ENCODE data around the gene PITX1. TPM values are rescaled to one million over a fixed set of nuclear protein-coding genes. Genes with fewer than 3 reads are reported as not detected.

Gene PITX1
- total and polyA plus RNA-seq, 5 donors = 0.02 to 0.18 TPM; not detected in 3

DNA sequence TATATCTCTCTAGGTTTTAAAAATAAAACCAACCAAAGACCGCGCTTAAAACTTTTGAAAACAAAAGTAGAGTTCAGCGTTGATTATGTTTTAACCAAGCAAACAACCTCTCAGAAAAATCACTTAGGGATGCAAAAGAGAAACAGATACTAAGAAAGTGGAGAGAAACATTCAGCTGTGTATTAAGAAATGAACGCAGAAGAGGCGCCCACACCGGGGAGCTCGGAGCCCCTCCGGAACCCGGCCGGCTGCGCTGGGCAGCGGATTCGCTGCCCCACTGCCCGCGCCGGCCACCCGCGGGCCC lies 1.4 kb downstream of the PITX1 start:
- peaks cover 4% of the 10 kb centered on the region for H3K4me1 ChIP-seq (ENCODE audit: control insufficient read depth, insufficient read depth, low read length)
- H3K27me3 ChIP-seq (ENCODE audit: control insufficient read depth, insufficient read depth) = no peaks in the 10 kb centered on the region
- no peak for DNase-seq
- peak overlapping the region; percentile 46 for H3K4me3 ChIP-seq (ENCODE audit: low read length)
- H3K27ac ChIP-seq (ENCODE audit: low read length) = no peak overlapping the region
- H3K9me3 ChIP-seq (ENCODE audit: control insufficient read depth, low read length) = no peaks in the 10 kb centered on the region
- ATAC-seq = no peak
- WGBS = 5% methylated on average over 18 of the region's 18 CpGs
- intact Hi-C loops (cut with DNase I) = no loop called here

DNA sequence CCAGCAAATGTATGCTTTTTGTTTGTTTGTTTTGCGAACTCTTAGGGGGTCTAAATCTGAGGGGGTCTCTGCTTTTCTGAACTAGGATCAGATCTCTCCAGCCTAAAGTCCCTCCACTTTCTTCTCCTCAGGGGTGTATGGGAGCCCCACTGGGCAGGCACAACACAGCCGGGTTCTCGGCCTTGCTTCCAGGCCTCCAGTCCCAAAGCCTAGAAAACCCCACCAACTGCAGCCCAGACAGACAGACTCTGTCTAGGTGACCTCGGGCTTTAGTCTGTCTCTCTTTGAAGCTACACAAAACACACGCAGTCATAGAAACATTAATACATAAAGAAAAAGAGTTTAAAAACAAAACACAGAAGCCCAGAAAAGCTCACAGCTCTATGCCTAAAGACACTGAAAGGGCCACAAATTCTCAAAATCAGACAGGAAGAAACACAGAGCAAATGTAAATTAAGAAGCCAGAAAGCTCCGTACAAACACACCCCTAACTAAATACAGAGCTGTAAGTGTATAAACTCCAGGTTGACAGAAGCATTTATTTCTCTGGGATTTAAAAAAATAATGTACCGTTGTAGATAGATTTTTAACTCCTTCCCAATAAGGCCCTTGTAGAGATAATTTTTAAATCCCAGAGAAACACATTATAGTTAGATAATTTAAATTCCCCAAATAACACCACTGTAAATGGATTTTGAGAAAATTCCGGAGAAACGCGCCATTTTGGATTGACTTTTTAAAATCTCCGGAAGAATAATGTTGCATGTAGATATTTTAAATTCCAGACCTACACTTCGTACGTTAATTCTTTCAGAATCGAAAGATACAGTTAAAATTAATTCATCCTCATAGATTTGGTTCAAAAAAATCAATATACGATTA lies 2.0 kb downstream of the PITX1 start:
- H3K27ac ChIP-seq (ENCODE audit: low read length) = no peak overlapping the region
- intact Hi-C loops (cut with DNase I) = no loop called here
- DNase-seq (no peak), ATAC-seq (no peak)
- no peak overlapping the region for H3K4me3 ChIP-seq (ENCODE audit: low read length)
- H3K9me3 ChIP-seq (ENCODE audit: control insufficient read depth, low read length) = no peaks in the 10 kb centered on the region
- H3K27me3 ChIP-seq (ENCODE audit: control insufficient read depth, insufficient read depth) = no peaks in the 10 kb centered on the region
- peaks cover 4% of the 10 kb centered on the region for H3K4me1 ChIP-seq (ENCODE audit: control insufficient read depth, insufficient read depth, low read length)
- WGBS = 28% methylated on average over 15 of the region's 15 CpGs

DNA sequence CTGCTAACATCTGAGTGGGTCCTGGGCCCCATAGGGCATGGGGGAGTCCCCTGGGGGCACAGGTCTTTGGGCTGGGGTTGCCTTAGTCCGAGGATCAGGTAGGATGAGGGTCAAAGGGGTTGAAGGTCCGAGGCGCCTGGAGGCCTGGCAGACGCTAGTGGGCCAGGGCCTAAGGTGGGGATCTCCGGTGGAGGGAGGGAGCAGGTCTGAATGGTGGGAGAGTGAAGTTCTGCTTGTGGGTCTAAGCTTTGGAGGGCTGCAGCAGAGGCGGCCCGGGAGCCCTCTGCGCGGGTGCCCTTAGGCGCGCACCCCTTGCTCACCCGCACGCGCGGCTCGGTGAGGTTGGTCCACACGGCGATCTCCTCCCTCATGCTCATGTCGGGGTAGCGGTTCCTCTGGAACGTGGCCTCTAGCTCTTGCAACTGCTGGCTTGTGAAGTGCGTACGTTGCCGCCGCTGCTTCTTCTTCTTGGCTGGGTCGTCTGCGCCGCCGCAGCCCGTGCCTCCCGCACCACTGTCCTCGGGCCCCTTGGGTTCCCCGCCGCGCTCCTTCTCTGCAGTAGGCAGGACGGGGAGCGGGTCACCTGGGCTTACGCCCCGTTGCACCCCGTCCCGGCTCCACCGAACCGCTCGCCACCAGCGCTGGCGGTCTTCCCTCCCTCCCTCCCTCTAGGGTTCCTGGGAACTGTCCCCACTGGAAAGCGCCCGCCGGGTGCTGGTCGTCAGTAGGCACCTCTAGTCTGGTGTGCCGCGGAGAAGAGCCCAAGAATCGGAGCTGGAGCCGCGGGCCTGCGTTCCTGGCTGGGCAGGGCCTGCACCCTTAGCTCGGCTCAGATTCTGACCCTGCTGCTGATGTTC lies 2.8 kb downstream of the PITX1 start:
- Histone ChIP-seq H3K4me1 (ENCODE audit: control insufficient read depth, insufficient read depth, low read length) (peaks cover 4% of the 10 kb centered on the region), H3K9me3 (ENCODE audit: control insufficient read depth, low read length) (no peaks in the 10 kb centered on the region), H3K4me3 (ENCODE audit: low read length) (peak overlapping the region; percentile 5), H3K27ac (ENCODE audit: low read length) (no peak overlapping the region), H3K27me3 (ENCODE audit: control insufficient read depth, insufficient read depth) (no peaks in the 10 kb centered on the region)
- intact Hi-C loops (cut with DNase I) = no loop called here
- ATAC-seq (no peak), DNase-seq (peak in 1 of 3 donors; percentile 53)
- 8% methylated on average over 57 of the region's 57 CpGs for WGBS

DNA sequence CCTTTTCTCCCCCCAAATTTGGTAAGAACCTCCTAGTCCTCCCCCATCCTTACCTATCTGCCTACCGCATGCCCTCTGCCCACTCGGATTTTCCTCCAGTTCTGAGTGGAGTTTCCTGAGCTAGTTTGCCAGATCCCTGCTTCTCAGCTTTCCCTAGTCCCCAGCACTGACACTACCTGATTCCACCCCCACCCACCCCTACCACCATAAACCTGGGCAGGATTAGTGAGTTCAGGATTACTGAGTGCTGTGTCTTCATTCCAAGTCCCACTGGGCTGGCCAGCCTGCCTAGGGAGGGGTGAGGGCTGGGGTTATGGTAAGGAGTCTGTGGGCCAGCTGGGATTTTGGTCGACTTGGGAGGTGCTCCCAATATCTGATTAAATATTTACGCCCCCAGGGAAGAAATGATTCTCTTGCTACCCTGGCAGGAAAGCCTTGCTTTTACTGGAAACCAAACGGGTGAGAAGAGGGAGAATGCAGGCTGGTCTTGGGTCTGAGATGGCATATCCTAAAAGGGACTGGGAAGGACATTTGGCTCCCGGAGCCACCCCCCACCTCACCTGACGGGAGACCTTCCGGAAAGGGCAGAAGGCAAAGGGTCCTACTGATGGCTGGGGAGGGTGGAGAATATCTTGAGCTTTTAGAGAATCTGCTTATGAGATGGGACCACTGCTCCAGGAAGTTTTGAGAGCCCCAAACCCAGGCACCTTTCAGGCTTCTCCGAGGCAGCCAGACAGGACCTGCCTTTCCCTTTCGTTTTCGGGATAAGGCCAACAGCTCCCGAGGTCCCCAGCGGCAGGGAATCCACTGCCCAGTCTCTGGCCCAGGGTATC lies 3.7 kb downstream of the PITX1 start:
- Histone ChIP-seq H3K4me3 (ENCODE audit: low read length) (peak overlapping the region; percentile 5), H3K27me3 (ENCODE audit: control insufficient read depth, insufficient read depth) (no peaks in the 10 kb centered on the region), H3K4me1 (ENCODE audit: control insufficient read depth, insufficient read depth, low read length) (peaks cover 4% of the 10 kb centered on the region), H3K9me3 (ENCODE audit: control insufficient read depth, low read length) (no peaks in the 10 kb centered on the region), H3K27ac (ENCODE audit: low read length) (no peak overlapping the region)
- WGBS = 9% methylated on average over 13 of the region's 13 CpGs
- ATAC-seq (no peak), DNase-seq (peak in 1 of 3 donors; percentile 21)
- intact Hi-C loops (cut with DNase I) = no loop called here

DNA sequence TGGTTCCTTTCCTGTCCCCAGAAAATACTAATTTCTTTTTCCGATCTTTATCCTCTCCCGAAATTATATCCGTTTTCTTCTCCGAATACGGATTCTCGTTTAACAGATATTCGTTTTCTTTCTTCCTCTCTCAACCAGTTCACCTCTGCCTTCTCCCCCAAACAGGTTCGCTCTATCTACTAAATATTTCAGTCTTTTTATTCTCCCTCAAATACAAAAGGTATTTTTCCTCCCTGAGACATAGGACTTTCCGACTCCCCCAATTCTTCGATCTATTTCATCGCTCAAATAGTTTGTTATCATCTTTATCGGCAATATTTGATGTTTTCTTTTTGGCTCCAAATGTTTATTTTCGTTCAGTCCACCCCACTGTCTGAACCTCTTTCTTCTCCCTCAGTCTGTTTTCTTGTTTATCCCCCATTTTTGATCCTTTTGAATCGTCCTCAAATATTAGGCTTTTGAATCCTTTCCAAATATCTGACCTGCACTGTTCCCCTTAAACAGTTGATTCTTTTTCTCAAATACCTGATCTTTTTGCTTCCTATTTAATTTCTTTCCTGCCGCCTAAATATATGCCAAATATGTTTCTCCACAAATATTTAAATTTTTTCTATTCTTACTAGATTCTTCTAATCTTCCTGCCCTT lies 4.4 kb downstream of the PITX1 start:
- DNase-seq (no peak), ATAC-seq (no peak)
- Histone ChIP-seq H3K9me3 (ENCODE audit: control insufficient read depth, low read length) (no peaks in the 10 kb centered on the region), H3K27ac (ENCODE audit: low read length) (no peak overlapping the region), H3K4me1 (ENCODE audit: control insufficient read depth, insufficient read depth, low read length) (peaks cover 4% of the 10 kb centered on the region), H3K4me3 (ENCODE audit: low read length) (no peak overlapping the region), H3K27me3 (ENCODE audit: control insufficient read depth, insufficient read depth) (no peaks in the 10 kb centered on the region)
- WGBS = 10% methylated on average over 15 of the region's 15 CpGs
- intact Hi-C loops (cut with DNase I) = no loop called here

DNA sequence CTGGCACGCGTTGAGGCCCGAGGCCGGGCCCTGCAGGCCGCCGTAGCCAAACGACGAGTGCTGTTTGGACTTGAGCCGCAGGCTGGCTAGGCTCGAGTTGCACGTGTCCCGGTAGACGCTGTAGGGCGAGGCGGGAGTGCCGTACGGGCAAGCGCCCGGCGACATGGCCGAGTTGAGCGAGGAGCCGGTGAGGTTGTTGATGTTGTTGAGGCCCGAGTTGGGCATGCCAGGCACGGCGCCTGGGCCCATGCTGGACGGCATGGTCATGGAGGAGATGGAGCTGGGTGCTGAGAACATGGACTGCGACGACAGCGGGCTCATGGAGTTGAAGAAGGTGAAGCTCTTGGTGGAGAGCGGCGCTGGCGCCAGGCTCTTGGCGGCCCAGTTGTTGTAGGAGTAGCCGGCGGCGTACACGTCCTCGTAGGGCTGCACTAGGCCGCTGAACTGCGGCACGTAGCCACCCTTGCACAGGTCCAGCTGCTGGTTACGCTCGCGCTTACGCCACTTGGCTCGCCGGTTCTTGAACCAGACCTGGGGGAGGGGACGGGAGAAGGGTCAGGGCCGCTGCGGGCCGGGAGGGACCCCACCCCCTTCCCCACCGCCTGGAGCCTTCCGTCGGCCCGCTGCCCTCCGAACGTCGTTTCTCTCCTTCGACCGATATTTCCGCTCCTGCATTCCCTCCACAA lies 5.1 kb downstream of the PITX1 start:
- intact Hi-C loops (cut with DNase I) = no loop called here
- peak in 1 of 3 donors; percentile 50 for DNase-seq
- Histone ChIP-seq H3K4me1 (ENCODE audit: control insufficient read depth, insufficient read depth, low read length) (peaks cover 4% of the 10 kb centered on the region), H3K27me3 (ENCODE audit: control insufficient read depth, insufficient read depth) (no peaks in the 10 kb centered on the region), H3K27ac (ENCODE audit: low read length) (no peak overlapping the region), H3K9me3 (ENCODE audit: control insufficient read depth, low read length) (no peaks in the 10 kb centered on the region), H3K4me3 (ENCODE audit: low read length) (no peak overlapping the region)
- no peak for ATAC-seq
- whole genome bisulfite sequencing = 9% methylated on average over 62 of the region's 62 CpGs

DNA sequence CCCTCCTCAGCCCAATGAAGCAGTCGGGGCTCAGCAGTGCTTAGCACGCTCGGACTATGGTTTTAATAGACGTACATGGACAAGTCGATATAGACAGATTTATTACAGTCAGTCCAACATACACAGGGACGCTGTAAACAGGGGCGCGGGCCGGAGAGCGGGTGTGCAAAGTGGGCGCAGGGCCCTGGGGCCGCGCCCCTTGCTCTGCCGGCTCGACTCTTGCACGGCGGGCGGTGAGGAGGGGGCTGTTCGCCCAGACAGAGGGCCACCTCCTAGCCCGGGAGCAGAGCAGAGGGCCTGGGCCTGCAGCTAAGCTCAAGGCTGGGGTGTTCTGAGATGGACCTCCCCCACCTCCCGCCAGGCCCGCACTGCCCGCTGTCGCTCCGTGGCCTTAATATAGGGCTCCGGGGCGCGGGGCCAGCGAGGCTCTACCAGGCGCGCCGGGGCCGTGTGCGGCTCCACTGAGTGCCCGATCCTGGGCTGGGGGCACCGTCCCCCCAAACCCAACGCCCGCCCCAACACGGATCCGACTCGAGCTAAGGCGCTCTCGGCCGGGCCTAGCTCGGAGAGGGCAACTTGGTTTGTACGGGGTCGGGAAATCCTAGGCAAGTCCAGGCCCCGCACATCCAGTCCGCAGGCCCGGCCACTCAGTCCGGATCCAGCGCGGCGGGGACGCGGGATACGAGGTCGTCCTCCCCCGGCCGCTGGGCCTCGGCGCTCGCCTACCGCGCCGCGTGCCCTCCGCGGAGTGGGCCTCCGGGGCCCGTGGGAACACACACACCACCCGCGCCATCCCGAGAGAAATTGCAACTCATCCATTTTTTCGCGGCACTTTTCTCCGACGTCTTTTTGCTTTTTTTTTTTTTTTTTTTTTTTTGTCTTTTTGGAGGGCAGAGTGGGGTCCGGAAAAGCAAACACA lies 6.1 kb downstream of the PITX1 start:
- Histone ChIP-seq H3K27me3 (ENCODE audit: control insufficient read depth, insufficient read depth) (no peaks in the 10 kb centered on the region), H3K4me3 (ENCODE audit: low read length) (no peak overlapping the region), H3K27ac (ENCODE audit: low read length) (no peak overlapping the region), H3K4me1 (ENCODE audit: control insufficient read depth, insufficient read depth, low read length) (peaks cover 4% of the 10 kb centered on the region), H3K9me3 (ENCODE audit: control insufficient read depth, low read length) (no peaks in the 10 kb centered on the region)
- DNase-seq = peak in 1 of 3 donors; percentile 61
- intact Hi-C loops (cut with DNase I) = no loop called here
- 8% methylated on average over 79 of the region's 79 CpGs for WGBS
- ATAC-seq = peak in 1 of 2 donors; percentile 11

DNA sequence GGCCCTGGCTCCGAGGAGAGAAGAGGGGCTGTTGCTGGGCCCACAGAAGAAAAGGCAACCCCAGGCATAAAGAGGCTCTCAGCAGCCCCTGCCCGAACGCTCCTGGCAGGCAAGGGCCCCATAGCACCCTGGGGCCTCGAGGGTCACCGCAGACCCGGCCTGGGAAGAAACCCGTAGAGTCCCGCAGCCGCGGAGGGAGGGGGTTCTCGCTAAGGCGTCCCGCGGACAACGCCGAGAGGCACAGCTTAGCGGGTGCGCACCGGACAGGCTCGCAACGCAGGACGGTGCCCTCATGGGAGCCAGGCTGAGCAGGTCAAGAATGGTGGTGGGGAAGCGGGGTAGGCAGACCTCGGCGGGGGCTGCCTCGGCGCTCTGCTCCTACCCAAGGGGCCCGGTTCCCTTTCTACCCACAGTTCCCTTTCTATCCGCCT lies 6.7 kb downstream of the PITX1 start:
- no peak for ATAC-seq
- Histone ChIP-seq H3K9me3 (ENCODE audit: control insufficient read depth, low read length) (no peaks in the 10 kb centered on the region), H3K27ac (ENCODE audit: low read length) (no peak overlapping the region), H3K4me1 (ENCODE audit: control insufficient read depth, insufficient read depth, low read length) (peaks cover 4% of the 10 kb centered on the region), H3K4me3 (ENCODE audit: low read length) (no peak overlapping the region), H3K27me3 (ENCODE audit: control insufficient read depth, insufficient read depth) (no peaks in the 10 kb centered on the region)
- intact Hi-C loops (cut with DNase I) = no loop called here
- peak in 1 of 3 donors; percentile 41 for DNase-seq
- 16% methylated on average over 29 of the region's 29 CpGs for WGBS

DNA sequence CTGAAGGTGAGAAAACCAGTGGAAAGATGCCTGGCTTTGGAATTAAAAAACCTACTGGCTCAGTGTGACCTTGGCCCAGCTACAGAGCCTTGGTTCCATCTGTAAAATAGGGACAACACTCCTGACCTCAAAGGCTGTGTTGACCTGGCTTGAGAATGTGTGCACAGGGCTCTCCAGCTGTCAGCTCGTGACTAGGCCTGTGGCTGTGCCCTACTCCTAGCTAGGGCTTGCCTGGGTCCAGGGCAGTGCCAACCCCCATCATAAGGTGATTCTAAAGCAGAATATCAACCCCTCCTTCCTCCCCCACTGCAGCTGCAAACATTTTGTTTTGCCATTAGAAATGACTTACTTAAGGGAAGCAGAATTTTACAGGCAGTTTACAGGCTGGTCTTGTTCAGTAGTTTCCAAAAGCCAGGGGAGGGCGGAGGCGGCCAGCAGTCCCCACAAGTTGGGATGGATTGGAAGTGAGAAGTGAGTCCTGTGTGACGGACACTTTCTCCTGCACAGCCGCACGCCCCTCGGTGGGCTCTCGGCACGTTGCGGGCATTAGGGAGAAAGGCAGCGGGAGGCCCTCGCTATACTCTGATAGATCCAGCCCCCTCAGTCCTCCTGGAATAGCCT lies 7.3 kb downstream of the PITX1 start:
- Histone ChIP-seq H3K4me3 (ENCODE audit: low read length) (no peak overlapping the region), H3K9me3 (ENCODE audit: control insufficient read depth, low read length) (no peaks in the 10 kb centered on the region), H3K27me3 (ENCODE audit: control insufficient read depth, insufficient read depth) (no peaks in the 10 kb centered on the region), H3K4me1 (ENCODE audit: control insufficient read depth, insufficient read depth, low read length) (peaks cover 4% of the 10 kb centered on the region), H3K27ac (ENCODE audit: low read length) (no peak overlapping the region)
- ATAC-seq (no peak), DNase-seq (no peak)
- 66% methylated on average over 12 of the region's 12 CpGs for WGBS
- intact Hi-C loops (cut with DNase I) = no loop called here
